T-helper 1 cell treated with Interleukin-12 subunit alpha and Interleukin-12 subunit beta and Interleukin-4 antibody, amounts not matched to agents 30 μg/mL and 1 μg/mL, for 36 hours (primary cell): ENCODE results near the gene DNAL1.

ENCODE experiments used
- H3K27ac Mint-ChIP-seq: one replicate; pipeline ENCODE4 v1.8.0; 2021; ENCODE audit warnings: mild to moderate bottlenecking, mixed read lengths
- H3K27me3 Mint-ChIP-seq: one replicate; pipeline ENCODE4 v1.8.0; 2021; ENCODE audit warnings: low read depth, mixed read lengths
- H3K36me3 Mint-ChIP-seq: one replicate; pipeline ENCODE4 v1.8.0; 2021; ENCODE audit warnings: low read depth, mixed read lengths
- H3K4me1 Mint-ChIP-seq: one replicate; pipeline ENCODE4 v1.8.0; 2021; ENCODE audit warnings: low read depth, mixed read lengths
- H3K4me3 Mint-ChIP-seq: one replicate; pipeline ENCODE4 v1.8.0; 2021; ENCODE audit warnings: mild to moderate bottlenecking, moderate library complexity, mixed read lengths
- H3K9me3 Mint-ChIP-seq: one replicate; pipeline ENCODE4 v1.8.0; 2021; ENCODE audit warnings: mixed read lengths

DNAL1 gene

DNA sequence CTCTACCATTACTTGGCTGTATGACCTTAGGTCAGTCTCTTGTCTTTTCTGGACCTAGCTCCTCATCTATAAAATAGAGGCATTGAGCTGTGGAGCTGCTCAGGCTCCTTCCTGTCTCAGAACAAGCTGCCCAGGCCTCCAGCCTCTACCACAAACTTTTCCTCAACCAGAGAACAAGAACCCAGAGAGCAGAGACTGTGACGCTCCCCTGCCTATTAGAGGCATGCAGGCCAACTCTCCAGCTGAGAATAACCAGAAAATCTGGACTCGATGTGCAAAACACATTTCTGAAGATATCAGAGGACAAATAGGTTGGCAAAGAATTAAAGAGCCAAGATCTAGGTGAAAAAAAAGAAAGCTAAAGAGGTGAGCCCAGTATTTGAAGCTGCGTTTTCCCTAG, 87.2 kb downstream of the DNAL1 start:
- Mint-ChIP-seq H3K27me3 (no peaks in the 10 kb centered on the region), H3K4me1 (peaks cover 25% of the 10 kb centered on the region), H3K9me3 (no peaks in the 10 kb centered on the region), H3K36me3 (peaks cover 36% of the 10 kb centered on the region), H3K4me3 (no peak overlapping the region), H3K27ac (peak overlapping the region; percentile 26)

DNA sequence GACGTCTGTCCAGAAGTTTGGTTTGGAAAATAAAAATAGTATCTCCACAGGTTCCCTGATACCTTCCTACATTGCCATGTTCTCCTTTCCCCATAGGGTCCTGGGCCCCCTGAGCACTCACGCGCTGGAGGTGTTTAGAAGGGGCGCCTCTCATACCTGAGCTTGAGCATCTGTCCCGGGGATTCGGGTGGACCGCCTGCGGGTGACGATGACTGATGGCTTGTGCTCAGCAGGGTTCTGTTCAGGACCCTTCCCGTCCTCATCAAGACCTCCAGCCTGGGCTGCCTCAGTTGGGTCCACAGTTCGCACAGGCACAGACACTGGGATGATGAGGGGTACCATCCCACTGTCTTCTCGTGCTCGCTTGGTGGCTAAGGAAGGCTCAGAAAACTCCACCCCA, 92.1 kb downstream of the DNAL1 start:
- Mint-ChIP-seq H3K36me3 (peaks cover 22% of the 10 kb centered on the region), H3K9me3 (no peaks in the 10 kb centered on the region), H3K27me3 (no peaks in the 10 kb centered on the region), H3K4me3 (no peak overlapping the region), H3K27ac (no peak overlapping the region), H3K4me1 (peaks cover 32% of the 10 kb centered on the region)

DNA sequence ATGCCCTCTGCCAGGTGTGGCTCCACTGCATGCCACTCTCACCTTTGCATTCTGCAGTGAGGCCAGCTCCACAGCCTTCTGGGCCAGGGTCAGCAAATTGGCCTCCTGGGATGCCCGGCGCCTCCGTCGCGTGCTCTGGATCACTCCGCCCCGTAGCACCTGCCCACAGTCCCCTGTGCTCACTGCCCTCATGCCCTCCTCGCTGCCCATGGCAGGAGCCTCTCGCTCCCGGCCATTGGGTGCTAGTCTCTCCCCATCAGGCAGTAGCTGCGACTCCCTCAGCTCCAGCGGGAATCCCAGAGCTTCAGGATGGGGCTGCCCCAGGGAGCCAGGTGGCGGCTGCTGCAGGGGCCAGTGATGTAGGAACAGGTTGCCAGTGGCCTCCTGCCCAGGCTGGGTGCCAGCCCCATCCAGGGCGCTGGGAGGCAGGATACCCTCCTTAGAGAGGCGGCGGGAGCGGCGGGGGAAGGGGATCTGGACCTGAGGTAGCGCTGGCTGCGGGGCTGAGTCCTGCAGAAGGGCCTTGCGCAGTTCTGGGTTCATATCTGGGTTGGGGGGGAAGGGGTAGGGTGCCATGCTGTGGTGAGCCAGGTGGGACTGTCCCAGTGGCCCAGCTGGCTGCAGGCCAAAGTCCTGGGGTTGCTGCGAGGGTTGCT, 93.9 kb downstream of the DNAL1 start:
- Mint-ChIP-seq H3K36me3 (peaks cover 19% of the 10 kb centered on the region), H3K4me3 (no peak overlapping the region), H3K27me3 (no peaks in the 10 kb centered on the region), H3K27ac (no peak overlapping the region), H3K9me3 (no peaks in the 10 kb centered on the region), H3K4me1 (peaks cover 46% of the 10 kb centered on the region)

DNA sequence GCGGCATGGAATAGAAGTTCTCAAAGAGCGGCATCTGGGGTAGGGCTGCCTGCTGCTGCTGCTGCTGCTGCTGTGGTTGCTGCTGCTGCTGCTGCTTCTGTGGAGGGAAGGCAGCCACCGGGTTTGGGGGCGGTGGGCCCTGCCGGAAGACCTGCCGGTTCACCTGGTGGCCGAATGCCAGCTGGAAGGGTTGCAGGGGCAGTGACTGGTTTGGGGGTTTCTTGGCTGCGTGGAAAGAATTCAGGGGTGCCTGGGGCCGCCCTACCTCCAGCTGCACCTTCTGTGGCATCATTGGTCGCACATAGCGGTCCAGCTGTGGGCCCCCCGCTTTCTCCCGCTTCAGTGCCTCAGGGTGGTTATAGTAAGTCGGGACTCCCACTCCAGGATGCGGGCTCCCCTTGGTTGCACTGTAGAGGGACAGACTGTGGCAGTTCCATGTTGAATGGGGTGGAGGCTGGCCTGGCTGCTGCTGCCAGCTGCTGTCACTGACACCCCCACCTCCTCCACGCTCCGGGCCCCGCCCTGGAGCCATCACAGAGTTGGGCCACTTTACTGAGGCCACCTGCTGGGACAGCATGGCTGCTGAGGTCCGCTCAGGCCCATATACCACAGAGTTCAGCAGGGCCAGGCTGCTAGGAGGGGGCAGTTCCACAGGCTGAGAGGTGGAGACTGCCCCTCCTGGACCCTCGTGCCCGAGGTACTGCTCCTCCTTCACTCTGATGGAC, 94.5 kb downstream of the DNAL1 start:
- Mint-ChIP-seq H3K4me1 (peaks cover 53% of the 10 kb centered on the region), H3K36me3 (peaks cover 19% of the 10 kb centered on the region), H3K27ac (no peak overlapping the region), H3K27me3 (no peaks in the 10 kb centered on the region), H3K4me3 (no peak overlapping the region), H3K9me3 (no peaks in the 10 kb centered on the region)

DNA sequence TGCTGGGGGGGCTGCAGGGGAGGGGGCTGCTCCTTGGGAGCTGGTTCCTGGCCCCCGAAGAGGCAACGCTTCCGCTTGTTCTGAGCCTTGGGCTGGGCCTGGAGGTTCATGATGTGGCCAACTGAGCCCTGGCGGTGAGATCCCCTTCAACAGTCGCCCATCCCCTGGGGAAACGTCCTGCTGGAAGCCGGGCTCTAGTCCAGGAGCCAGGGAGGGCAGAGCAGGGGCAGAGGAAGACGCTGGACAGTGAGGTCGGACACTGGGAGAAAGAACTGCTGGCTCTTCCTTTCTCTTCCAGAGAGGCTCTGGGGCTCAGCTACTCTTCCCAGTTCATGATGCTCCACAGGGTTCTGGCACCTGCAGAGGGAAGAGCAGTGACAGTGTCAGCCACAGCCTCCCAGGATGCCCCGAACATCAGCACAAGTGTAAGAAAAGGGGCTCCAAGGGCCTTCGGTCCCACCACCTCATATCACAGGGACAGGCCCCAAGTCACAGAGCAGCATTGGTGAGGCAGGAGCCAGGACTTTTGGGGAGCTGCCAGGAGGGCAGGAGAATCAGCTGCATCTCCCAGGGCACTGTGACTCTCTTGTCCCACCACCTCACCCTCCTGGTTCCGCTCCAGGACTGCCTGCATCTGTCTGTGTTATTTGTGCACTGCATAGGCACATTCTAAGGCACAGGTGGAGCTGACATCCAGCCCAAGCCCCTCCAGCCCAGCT, 95.3 kb downstream of the DNAL1 start:
- Mint-ChIP-seq H3K4me1 (peaks cover 53% of the 10 kb centered on the region), H3K9me3 (no peaks in the 10 kb centered on the region), H3K27ac (peak overlapping the region; percentile 26), H3K4me3 (no peak overlapping the region), H3K27me3 (no peaks in the 10 kb centered on the region), H3K36me3 (peaks cover 13% of the 10 kb centered on the region)

DNA sequence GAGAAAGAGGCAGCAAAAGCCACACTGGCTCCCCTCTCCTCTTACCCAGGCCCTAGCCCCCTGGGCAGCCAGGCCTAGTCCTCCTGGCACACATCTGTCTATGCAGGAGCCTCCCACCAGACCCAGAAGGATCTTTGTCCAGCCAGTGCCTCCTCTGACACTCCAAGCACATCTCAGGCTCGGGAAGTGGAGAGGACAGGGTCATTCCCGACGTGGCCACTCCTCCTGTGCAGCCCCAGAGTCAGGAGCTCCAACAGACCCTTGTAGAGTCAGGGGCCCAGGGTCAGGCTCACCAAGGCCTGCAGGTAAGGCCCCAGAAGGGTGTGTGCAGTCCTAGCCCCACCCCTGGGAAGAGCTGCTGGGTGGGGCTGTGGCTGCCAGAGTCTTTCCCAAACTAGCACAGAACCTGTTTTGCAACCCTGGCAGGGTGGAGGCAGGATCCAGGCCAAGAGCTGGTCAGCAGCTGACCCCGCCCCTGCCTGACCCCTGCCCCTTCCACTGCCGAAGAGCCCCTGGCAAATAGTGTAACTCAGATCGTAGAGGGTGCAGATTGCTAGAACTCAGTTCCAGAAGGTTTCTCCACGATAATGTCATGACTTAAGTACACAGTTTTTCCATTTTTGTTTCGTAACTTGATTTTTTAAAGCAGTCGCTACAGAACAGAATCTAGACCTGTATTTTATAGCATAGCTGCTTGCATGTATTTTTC, 96.0 kb downstream of the DNAL1 start:
- Mint-ChIP-seq H3K9me3 (no peaks in the 10 kb centered on the region), H3K36me3 (peaks cover 11% of the 10 kb centered on the region), H3K4me3 (peak overlapping the region; percentile 38), H3K27ac (peak overlapping the region; percentile 66), H3K4me1 (peaks cover 59% of the 10 kb centered on the region), H3K27me3 (no peaks in the 10 kb centered on the region)

DNA sequence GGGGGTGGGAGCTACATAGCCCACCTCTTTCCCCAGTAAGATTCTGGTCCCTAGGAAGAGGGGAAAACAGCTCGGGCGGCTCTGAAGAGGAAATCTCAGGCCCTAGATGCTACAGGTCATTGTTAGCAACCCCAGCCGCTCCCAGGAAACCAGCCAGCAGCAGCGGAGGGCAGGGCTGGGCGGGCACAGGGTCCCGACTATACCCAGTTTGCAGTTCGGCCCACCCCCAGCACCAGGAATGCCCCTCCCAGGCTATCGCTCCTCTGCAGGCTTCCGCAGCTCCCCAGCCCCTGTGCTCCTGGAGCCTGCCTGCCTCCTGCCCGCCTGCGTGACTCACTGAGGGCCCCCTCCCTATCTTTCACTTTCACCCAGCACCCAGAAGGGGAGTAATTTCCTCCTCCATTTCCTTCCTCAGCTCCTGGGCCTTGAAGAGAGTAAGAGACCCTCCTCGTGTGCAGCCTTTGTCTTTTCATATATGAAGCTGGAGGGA, 96.6 kb downstream of the DNAL1 start:
- Mint-ChIP-seq H3K4me1 (peaks cover 60% of the 10 kb centered on the region), H3K9me3 (no peaks in the 10 kb centered on the region), H3K27ac (peak overlapping the region; percentile 82), H3K36me3 (peaks cover 11% of the 10 kb centered on the region), H3K27me3 (no peaks in the 10 kb centered on the region), H3K4me3 (peak overlapping the region; percentile 72)

DNA sequence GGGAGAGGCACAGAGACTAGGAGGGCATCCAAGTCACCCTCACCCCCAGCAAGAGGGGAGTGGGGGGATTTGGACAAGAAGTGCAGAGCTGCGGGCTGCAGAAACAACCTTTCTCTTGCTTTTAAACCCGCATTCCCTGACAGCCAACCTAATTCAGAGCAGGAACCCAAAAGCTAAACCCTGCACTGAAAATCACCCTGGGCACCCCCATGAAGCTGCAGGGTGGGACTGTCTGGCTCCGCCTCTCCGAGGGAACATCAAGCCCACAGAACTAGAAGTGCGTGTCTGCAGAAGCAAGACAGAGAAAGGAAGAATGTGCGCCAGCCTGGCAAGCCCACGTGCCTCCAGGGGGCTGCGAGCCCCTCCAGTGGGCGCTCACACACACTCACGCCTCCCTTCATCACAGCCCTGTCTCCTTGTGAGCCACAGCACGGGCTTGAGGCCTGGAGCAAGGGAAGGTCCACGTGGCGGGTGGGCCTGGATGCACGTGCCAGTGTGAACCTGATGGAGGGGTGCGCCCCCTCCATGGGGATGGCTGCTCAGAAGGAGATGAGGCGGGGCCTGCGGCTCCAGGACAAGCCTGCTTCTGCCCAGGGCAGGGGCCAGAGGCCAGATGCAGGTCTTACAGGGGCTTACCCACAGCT, 97.2 kb downstream of the DNAL1 start:
- H3K4me1 Mint-ChIP-seq: peaks cover 65% of the 10 kb centered on the region
- peaks cover 5% of the 10 kb centered on the region for H3K36me3 Mint-ChIP-seq
- H3K4me3 Mint-ChIP-seq: peak overlapping the region; percentile 72

DNA sequence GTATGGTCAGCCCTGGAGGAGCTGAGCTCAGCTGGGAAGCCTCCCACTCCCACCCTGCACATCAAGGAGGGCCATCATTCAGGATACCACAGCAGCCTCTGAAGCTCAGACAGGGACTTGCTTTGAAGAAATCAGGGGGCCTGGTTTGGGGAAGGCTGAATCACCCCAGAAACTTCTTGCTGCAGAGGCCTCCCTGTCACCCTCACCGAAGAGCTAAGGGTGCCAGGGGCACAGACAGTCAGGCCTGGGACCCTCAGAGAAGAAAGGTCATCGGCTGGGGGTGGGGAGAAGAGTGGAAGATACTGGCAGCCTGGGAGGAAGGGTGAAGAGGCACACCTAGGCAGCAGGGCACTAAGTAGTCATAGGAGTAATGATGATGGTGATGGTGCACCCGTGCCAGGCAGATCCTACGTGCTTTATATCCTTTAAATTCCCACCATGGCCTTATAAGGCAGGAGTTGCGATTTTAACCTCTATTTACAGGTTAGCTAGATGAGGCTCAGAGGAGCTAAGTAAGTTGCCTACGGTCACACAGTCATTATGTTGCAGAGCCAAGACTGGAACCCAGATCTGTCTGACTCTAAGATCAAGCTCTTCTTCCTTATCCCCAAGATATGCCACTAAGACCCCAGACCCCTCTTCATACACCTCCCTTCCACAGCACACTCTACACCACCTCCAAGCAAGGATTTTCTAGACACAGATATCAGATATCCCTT, 97.9 kb downstream of the DNAL1 start:
- Mint-ChIP-seq H3K27ac (peak overlapping the region; percentile 82), H3K4me3 (peak overlapping the region; percentile 87), H3K36me3 (peaks cover 2% of the 10 kb centered on the region)

More for the DNA sequence above, 97.2 kb downstream of the DNAL1 start:
- Mint-ChIP-seq H3K27me3 (no peaks in the 10 kb centered on the region), H3K27ac (peak overlapping the region; percentile 82), H3K9me3 (no peaks in the 10 kb centered on the region)

DNA sequence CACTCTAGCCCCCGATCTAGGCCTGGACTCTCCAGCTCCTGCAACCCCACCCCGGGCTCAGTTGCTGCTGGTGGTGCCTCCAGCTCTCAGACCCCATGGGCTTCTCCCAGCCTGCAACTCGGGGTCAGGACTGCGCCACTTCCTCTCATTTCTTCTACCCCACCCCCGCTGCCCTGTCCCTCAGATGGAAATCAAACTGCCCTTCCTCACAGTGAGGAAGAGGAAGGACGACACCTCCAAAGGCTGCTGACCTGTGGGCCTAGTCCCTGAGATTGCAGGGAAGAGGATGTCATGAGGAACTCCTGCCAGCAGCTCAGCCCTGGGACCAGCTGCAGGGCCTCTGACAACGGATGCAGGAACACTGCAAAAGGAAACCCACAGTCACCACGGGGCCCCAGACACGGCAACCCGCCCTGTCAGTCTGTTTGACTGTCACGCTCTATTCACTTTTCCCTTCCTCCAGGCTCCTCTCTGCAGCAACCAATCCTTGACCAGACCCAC, 98.7 kb downstream of the DNAL1 start:
- H3K27me3 Mint-ChIP-seq: no peaks in the 10 kb centered on the region
- peaks cover 78% of the 10 kb centered on the region for H3K4me1 Mint-ChIP-seq
- no peaks in the 10 kb centered on the region for H3K9me3 Mint-ChIP-seq
- peak overlapping the region; percentile 82 for H3K27ac Mint-ChIP-seq
- peak overlapping the region; percentile 87 for H3K4me3 Mint-ChIP-seq
- H3K36me3 Mint-ChIP-seq: peaks cover 5% of the 10 kb centered on the region

More for the DNA sequence above, 97.9 kb downstream of the DNAL1 start:
- Mint-ChIP-seq H3K9me3 (no peaks in the 10 kb centered on the region), H3K27me3 (no peaks in the 10 kb centered on the region), H3K4me1 (peaks cover 70% of the 10 kb centered on the region)

DNA sequence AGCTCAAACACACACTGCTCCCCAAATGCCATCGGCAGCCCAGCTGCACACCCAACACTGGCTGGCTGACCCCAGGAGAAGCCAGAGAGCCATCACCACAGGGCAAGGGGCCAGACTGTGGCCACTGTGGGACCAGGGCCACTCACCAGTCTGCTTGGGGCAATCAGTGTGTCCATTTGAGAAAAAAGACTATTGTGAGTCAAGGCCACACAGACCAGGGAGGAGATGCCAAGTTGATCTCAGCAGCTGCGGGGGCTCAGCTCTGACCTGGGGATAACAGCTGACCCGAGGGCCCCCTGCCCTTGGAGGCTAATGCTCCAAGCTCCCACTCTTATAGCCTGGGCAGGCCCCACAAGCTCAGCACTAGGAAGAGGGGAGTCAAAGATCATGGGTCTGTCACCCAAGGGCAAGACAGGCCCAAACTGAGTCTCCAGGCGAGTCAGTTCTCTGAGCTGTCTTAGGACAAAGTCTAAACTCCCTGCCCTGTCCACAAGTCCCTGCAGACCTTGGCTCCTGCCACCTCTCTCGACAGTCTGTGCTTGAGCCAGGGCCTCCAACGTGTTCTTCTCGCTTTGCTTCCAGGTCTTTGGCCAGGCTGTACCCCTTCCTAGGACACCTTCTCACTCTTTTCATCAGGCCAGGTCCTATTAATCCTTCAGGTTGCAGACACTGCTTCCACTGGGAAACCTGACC, 99.5 kb downstream of the DNAL1 start:
- H3K4me3 Mint-ChIP-seq: peak overlapping the region; percentile 87
- H3K27me3 Mint-ChIP-seq: no peaks in the 10 kb centered on the region
- H3K27ac Mint-ChIP-seq: peak overlapping the region; percentile 57
- peaks cover 5% of the 10 kb centered on the region for H3K36me3 Mint-ChIP-seq
- no peaks in the 10 kb centered on the region for H3K9me3 Mint-ChIP-seq
- peaks cover 84% of the 10 kb centered on the region for H3K4me1 Mint-ChIP-seq

DNA sequence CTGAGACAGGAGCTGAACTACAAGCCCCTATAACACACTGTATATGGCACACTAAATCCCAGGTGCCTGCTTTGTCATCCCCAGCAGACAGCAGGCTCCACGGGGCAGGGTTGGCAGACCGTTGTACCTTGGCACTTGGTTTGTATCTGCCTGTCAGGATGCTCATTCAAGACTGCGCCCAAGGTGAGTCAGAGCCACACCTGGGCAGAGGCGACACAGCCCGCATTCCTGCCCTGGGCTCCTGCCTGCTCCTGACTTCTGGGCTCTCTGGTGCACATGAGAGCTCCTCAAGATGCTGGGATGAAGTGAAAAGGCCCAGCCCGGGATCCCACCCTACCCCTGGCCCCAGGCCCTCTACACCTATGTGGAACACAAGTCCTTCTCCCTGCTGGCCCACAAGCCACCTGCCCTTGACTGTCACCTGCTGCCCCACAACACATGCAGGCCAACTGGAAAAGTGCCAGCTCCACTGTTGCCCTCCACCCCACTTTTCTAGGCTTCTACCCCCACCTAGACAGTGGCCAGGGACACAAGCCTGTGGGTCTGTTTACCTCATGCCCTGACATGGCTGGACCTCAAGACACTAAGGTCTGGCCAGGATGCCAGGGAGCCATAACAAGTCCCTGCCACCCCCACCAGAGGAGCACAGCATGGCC, 100.2 kb downstream of the DNAL1 start:
- Mint-ChIP-seq H3K4me3 (peak overlapping the region; percentile 87), H3K27me3 (no peaks in the 10 kb centered on the region), H3K9me3 (no peaks in the 10 kb centered on the region), H3K36me3 (peaks cover 5% of the 10 kb centered on the region), H3K27ac (peak overlapping the region; percentile 82), H3K4me1 (peaks cover 88% of the 10 kb centered on the region)
